Progenitor cell of endocrine pancreas (in vitro differentiated cells): ENCODE measurements around the gene CEP112. TPM values are rescaled to one million over a fixed set of nuclear protein-coding genes. Genes with fewer than 3 reads are reported as not detected.

Source experiments
- DNase-seq: peaks from one replicate; pipeline ENCODE4 v3.0.0; 2021; ENCODE audit warnings: low spot score; ENCODE audit not compliant: unreplicated experiment
- H3K27ac Mint-ChIP-seq: 2 replicates; pipeline ENCODE4 v1.8.0; 2021; ENCODE audit warnings: mild to moderate bottlenecking, moderate library complexity, mixed read lengths
- H3K27me3 Mint-ChIP-seq: 2 replicates; pipeline ENCODE4 v1.8.0; 2021; ENCODE audit warnings: mixed read lengths
- H3K36me3 Mint-ChIP-seq: 2 replicates; pipeline ENCODE4 v1.8.0; 2022; ENCODE audit warnings: mixed read lengths; ENCODE audit not compliant: insufficient read depth
- H3K4me1 Mint-ChIP-seq: 2 replicates; pipeline ENCODE4 v1.8.0; 2021; ENCODE audit warnings: low read depth, mixed read lengths
- H3K4me3 Mint-ChIP-seq: 2 replicates; pipeline ENCODE4 v1.8.0; 2021; ENCODE audit warnings: low read depth, mild to moderate bottlenecking, moderate library complexity, mixed read lengths
- H3K9me3 Mint-ChIP-seq: 2 replicates; pipeline ENCODE4 v1.8.0; 2021; ENCODE audit warnings: low read depth, mixed read lengths
- total RNA-seq: library from RNA; stranded (reverse); gene quantifications from 2 replicates; pipeline ENCODE4 v1.2.1, GENCODE V29; 2021
- TF ChIP-seq, protein P1 (sequence below): fragments of 200-600 bp; sonication (generic); IDR thresholded peaks from one replicate; pipeline ENCODE4 v1.5.0; 2021; ENCODE audit warnings: antibody characterized with exemption, mild to moderate bottlenecking; ENCODE audit not compliant: unreplicated experiment

The CEP112 gene
- total RNA-seq, 1 donor from 2014 or later, result 24.3 TPM

DNA sequence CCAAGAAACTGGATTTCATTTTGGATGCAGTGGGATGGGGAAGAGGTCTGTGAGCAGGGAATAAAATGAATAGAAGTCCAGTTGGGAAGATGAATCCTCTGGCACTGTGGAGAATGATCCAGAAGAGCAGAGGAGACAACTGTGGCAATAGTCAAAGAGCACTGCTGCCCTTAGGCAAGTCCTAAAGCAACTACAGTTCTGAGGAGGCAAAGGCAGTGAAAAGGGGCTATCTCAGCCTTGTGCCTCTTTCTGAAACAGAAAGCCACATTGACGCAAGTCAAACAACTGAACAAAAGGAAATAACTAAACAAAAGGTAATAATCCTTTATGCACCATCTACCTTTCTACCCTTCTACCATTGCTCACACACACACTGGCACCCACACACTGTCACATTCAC, 392.5 kb downstream of the CEP112 start:
- Mint-ChIP-seq H3K27ac (no peak overlapping the region), H3K36me3 (peaks cover 9% of the 10 kb centered on the region), H3K4me1 (no peaks in the 10 kb centered on the region), H3K9me3 (peaks cover 23% of the 10 kb centered on the region), H3K4me3 (no peak overlapping the region), H3K27me3 (no peaks in the 10 kb centered on the region)
- DNase-seq, result no peak
- TF ChIP-seq, protein P1, sequence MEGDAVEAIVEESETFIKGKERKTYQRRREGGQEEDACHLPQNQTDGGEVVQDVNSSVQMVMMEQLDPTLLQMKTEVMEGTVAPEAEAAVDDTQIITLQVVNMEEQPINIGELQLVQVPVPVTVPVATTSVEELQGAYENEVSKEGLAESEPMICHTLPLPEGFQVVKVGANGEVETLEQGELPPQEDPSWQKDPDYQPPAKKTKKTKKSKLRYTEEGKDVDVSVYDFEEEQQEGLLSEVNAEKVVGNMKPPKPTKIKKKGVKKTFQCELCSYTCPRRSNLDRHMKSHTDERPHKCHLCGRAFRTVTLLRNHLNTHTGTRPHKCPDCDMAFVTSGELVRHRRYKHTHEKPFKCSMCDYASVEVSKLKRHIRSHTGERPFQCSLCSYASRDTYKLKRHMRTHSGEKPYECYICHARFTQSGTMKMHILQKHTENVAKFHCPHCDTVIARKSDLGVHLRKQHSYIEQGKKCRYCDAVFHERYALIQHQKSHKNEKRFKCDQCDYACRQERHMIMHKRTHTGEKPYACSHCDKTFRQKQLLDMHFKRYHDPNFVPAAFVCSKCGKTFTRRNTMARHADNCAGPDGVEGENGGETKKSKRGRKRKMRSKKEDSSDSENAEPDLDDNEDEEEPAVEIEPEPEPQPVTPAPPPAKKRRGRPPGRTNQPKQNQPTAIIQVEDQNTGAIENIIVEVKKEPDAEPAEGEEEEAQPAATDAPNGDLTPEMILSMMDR, result no peak

- Mint-ChIP-seq H3K36me3 (peaks cover 8% of the 10 kb centered on the region), H3K27ac (no peak overlapping the region), H3K27me3 (no peaks in the 10 kb centered on the region), H3K9me3 (peaks cover 18% of the 10 kb centered on the region), H3K4me3 (no peak overlapping the region), H3K4me1 (no peaks in the 10 kb centered on the region)
- no peak for DNase-seq
- TF ChIP-seq, protein P1, result peak; percentile 17
Measured at GRCh38 chr17:65797809-65798208, 394.1 kb downstream of the CEP112 start.

DNA sequence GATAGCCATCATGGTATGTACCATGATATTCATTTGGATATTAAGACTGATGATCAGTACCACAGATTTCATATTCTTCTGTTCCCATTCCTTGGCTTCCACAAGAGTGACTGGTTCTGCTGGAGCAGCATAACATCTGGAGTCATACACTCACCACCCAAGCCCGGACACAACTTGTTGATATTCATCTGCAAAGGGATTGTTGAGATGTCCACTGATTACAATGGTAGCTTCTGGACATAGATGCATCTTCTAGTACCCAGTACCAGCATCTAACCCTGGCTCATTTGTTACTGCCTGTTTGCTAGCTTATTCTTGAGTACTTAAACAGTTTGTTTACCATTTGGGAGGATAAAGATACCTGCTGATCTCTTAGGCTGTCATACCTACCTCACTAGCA, 394.8 kb downstream of the CEP112 start:
- Mint-ChIP-seq H3K4me1 (no peaks in the 10 kb centered on the region), H3K27ac (no peak overlapping the region), H3K4me3 (no peak overlapping the region), H3K27me3 (no peaks in the 10 kb centered on the region), H3K9me3 (peaks cover 11% of the 10 kb centered on the region), H3K36me3 (peaks cover 6% of the 10 kb centered on the region)
- no peak for DNase-seq
- TF ChIP-seq, protein P1, result no peak

- Mint-ChIP-seq H3K9me3 (no peaks in the 10 kb centered on the region), H3K4me3 (no peak overlapping the region), H3K36me3 (no peaks in the 10 kb centered on the region), H3K27ac (no peak overlapping the region), H3K4me1 (peaks cover 2% of the 10 kb centered on the region), H3K27me3 (no peaks in the 10 kb centered on the region)
- TF ChIP-seq, protein P1, result peak; percentile 52
- no peak for DNase-seq
Measured at GRCh38 chr17:65794572-65794971, 397.4 kb downstream of the CEP112 start.

DNA sequence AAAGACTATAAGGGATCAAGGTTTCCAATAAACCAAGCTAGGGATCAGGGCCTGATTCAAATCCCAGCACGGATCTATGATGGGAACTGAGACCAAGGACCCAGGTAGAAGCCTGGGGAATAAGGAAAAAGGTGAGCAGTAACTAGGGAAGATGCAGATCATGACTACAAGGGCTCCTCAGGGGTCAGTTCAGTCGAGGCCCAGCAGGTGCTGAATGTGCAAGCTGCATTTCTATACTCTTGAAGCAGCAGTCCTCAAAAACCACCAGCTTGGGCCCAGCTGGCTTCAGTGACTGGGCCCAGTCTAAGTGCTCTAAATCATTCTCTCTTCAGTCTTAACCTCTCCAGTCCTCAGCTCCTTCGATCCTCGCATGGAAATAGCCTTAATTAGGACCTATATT, 401.7 kb downstream of the CEP112 start:
- Mint-ChIP-seq H3K4me1 (peaks cover 5% of the 10 kb centered on the region), H3K27me3 (no peaks in the 10 kb centered on the region), H3K27ac (no peak overlapping the region), H3K9me3 (no peaks in the 10 kb centered on the region), H3K36me3 (no peaks in the 10 kb centered on the region), H3K4me3 (no peak overlapping the region)
- no peak for DNase-seq
- TF ChIP-seq, protein P1, result no peak
